ENCODE measurements around the gene CDK14.

DNA sequence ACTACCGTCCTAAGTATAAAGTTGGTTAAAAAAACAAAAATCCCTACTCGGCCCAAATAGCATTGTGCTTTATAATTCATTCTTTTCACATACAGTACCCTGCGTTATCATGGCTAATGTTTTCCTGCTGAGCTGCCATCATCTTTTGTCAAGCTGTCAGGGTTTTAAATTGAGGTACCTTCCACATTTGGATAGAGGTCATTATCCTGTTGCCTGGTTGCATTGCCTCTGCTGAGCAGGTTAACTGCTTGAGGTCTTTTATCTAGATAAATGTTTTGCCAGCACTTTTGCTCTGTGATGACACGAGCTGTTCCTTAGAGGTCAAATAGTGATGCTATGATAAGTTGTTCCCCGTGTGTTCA, 573.7 kb downstream of the CDK14 start:
- TF ChIP-seq CTCF (conservative IDR thresholded peaks at IDR 0.05), result no peak
- no peak for TF ChIP-seq EZH2 (IDR thresholded peaks at IDR 0.05; ENCODE audit: low read depth)
